Left renal cortex interstitium (tissue), 4 donors: ENCODE measurements around the gene CCN5. TPM values are rescaled to one million over a fixed set of nuclear protein-coding genes. Genes with fewer than 3 reads are reported as not detected.

ENCODE experiments used
- DNase-seq, 4 donors: peaks; one replicate each; pipeline ENCODE4 v3.0.0-alpha.2; 2013; ENCODE audit warnings: low read depth in 4 of 4, low spot score in 2 of 4, missing footprints in 1 of 4
- polyA plus RNA-seq, 4 donors: library from polyadenylated mRNA; unstranded; fragments of 120-200 nt; gene quantifications; one replicate each; pipeline ENCODE4 v1.2.1, GENCODE V29; 2013; ENCODE audit not compliant: insufficient read length in 4 of 4

CCN5 gene
- polyA plus RNA-seq, 4 donors = 0.10 to 0.34 (median 0.19) TPM; not detected in 1

- DNase-seq = no peak
Measured at GRCh38 chr20:44733341-44734069, 18.3 kb downstream of the CCN5 start.

GRCh38 chr20:44734938-44735337, 19.8 kb downstream of the CCN5 start:
- DNase-seq = no peak

- no peak for DNase-seq
Measured at GRCh38 chr20:44735816-44736169, 20.6 kb downstream of the CCN5 start.

- DNase-seq = no peak
Measured at GRCh38 chr20:44736170-44737021, 21.2 kb downstream of the CCN5 start.

GRCh38 chr20:44737116-44737515, 21.9 kb downstream of the CCN5 start:
- no peak for DNase-seq

GRCh38 chr20:44738813-44739477, 23.8 kb downstream of the CCN5 start:
- no peak for DNase-seq

- no peak for DNase-seq
Measured at GRCh38 chr20:44739942-44740341, 24.8 kb downstream of the CCN5 start.

- no peak for DNase-seq
Measured at GRCh38 chr20:44742304-44743079, 27.3 kb downstream of the CCN5 start.

- DNase-seq = no peak
Measured at GRCh38 chr20:44743080-44743701, 28.0 kb downstream of the CCN5 start.

GRCh38 chr20:44743916-44744655, 28.9 kb downstream of the CCN5 start:
- DNase-seq = no peak

- no peak for DNase-seq
Measured at GRCh38 chr20:44745122-44745597, 30.0 kb downstream of the CCN5 start.

GRCh38 chr20:44745598-44746366, 30.6 kb downstream of the CCN5 start, which contains the start of gene KCNK15:
TSS of gene KCNK15 (plus strand) at chr20:44745865. CDS start at chr20:44745911, 46 bp downstream.
- no peak for DNase-seq

GRCh38 chr20:44746367-44747165, 31.4 kb downstream of the CCN5 start:
- no peak for DNase-seq

GRCh38 chr20:44747166-44748004, 32.2 kb downstream of the CCN5 start:
- peak in 2 of 4 donors; percentile 50 to 66 for DNase-seq

GRCh38 chr20:44748005-44748370, 32.8 kb downstream of the CCN5 start:
- DNase-seq = no peak

GRCh38 chr20:44750081-44750805, 35.1 kb downstream of the CCN5 start:
- DNase-seq = no peak
